Ascending aorta (tissue), 2 donors: ENCODE measurements around the gene COA6. TPM values are rescaled to one million over a fixed set of nuclear protein-coding genes. Genes with fewer than 3 reads are reported as not detected.
A peak's percentile ranks its signal among the peaks of the same experiment; 100 is the strongest.
"Not testable (repeated sequence)": the region's sequence is repeated elsewhere in the genome, so short reads cannot be mapped to it uniquely, and the experiment has no call there.

ENCODE experiments used
- DNase-seq, 2 donors: peaks; one replicate each; pipeline ENCODE4 v3.0.0-alpha.2; 2019; ENCODE audit warnings: low spot score in 2 of 2
- H3K27ac ChIP-seq, 2 donors: fragments of 200-600 bp; sonication (generic); one replicate each; pipeline ENCODE4 v1.5.1; 2016 to 2017; ENCODE audit warnings: mild to moderate bottlenecking in 1 of 2
- H3K27me3 ChIP-seq: fragments of 200-600 bp; sonication (generic); one replicate; pipeline ENCODE4 v1.5.1; 2017
- H3K36me3 ChIP-seq, 2 donors: fragments of 200-600 bp; sonication (generic); one replicate each; pipeline ENCODE4 v1.5.1; 2016
- H3K4me1 ChIP-seq, 2 donors: fragments of 200-600 bp; sonication (generic); one replicate each; pipeline ENCODE4 v1.5.1; 2016 to 2017; ENCODE audit warnings: mild to moderate bottlenecking in 1 of 2
- H3K4me3 ChIP-seq, 2 donors: fragments of 200-600 bp; sonication (generic); one replicate each; pipeline ENCODE4 v1.5.1; 2016 to 2017; ENCODE audit warnings: mild to moderate bottlenecking in 1 of 2
- H3K9me3 ChIP-seq, 2 donors: fragments of 200-600 bp; sonication (generic); one replicate each; pipeline ENCODE4 v1.5.1; 2016
- intact Hi-C: fragments of 100-400 bp; cut with DNase I; formaldehyde crosslinking; loops from one replicate; pipeline ENCODE4 v1.15.1; 2023
- total RNA-seq: library from RNA; depleted of rRNA; stranded (reverse); fragments of >200 nt; gene quantifications from one replicate; pipeline ENCODE4 v1.1.0, GENCODE V29; 2016
- TF ChIP-seq, protein P1 (sequence below), 3 experiments: fragments of 200-600 bp in 2 of 3; fragments of 450-650 bp in 1 of 3; sonication (generic) in 2 of 3; IDR thresholded peaks; one replicate each; pipeline ENCODE4 v1.5.1; 2016 to 2019; ENCODE audit warnings: antibody characterized with exemption in 3 of 3, mild to moderate bottlenecking in 1 of 3, moderate library complexity in 1 of 3

Gene COA6
- total RNA-seq, 1 donor from 2014 or later, result not detected

DNA sequence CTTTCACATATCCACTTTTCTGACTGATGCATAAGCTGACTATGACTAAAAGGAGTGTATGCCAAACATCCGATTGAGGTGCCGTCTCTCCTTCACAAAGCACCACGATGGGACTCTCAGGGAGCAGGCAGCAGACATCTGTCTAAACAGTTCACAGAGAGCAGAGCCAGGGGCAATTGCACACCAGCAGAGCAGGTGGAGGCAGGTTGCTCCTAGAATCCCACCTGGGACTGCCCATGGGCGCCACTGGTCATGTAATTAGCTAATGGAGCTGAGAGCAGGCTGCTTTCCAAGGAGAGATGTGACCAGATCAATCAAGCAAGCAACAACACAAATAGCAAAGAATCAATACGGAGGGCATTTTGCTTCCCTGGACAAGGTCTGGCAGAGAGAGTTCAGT lies 30.5 kb upstream of the COA6 start:
- Histone ChIP-seq H3K27ac (no peak overlapping the region), H3K36me3 (no peaks in the 10 kb centered on the region), H3K27me3 (no peaks in the 10 kb centered on the region), H3K4me3 (no peak overlapping the region), H3K9me3 (peaks cover 0 to 3% of the 10 kb centered on the region in 2 donors), H3K4me1 (no peaks in the 10 kb centered on the region)
- no peak for DNase-seq
- TF ChIP-seq, protein P1, sequence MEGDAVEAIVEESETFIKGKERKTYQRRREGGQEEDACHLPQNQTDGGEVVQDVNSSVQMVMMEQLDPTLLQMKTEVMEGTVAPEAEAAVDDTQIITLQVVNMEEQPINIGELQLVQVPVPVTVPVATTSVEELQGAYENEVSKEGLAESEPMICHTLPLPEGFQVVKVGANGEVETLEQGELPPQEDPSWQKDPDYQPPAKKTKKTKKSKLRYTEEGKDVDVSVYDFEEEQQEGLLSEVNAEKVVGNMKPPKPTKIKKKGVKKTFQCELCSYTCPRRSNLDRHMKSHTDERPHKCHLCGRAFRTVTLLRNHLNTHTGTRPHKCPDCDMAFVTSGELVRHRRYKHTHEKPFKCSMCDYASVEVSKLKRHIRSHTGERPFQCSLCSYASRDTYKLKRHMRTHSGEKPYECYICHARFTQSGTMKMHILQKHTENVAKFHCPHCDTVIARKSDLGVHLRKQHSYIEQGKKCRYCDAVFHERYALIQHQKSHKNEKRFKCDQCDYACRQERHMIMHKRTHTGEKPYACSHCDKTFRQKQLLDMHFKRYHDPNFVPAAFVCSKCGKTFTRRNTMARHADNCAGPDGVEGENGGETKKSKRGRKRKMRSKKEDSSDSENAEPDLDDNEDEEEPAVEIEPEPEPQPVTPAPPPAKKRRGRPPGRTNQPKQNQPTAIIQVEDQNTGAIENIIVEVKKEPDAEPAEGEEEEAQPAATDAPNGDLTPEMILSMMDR (IDR thresholded peaks at IDR 0.05), result no peak
- intact Hi-C loops, result no loop called here

- DNase-seq, result no peak
- TF ChIP-seq, protein P1 (IDR thresholded peaks at IDR 0.05), result no peak
- intact Hi-C loops, result no loop called here
- Histone ChIP-seq H3K27ac (no peak overlapping the region), H3K4me3 (no peak overlapping the region), H3K27me3 (no peaks in the 10 kb centered on the region), H3K4me1 (no peaks in the 10 kb centered on the region), H3K36me3 (no peaks in the 10 kb centered on the region), H3K9me3 (no peaks in the 10 kb centered on the region)
These were observed 28.0 kb upstream of the COA6 start for GRCh38 chr1:234345237-234345636.

- no peaks in the 10 kb centered on the region for H3K36me3 ChIP-seq
- TF ChIP-seq, protein P1 (IDR thresholded peaks at IDR 0.05), result no peak
- no peak overlapping the region for H3K4me3 ChIP-seq
- no peak for DNase-seq
- H3K9me3 ChIP-seq, result no peaks in the 10 kb centered on the region
- H3K4me1 ChIP-seq, result no peaks in the 10 kb centered on the region
- H3K27me3 ChIP-seq, result no peaks in the 10 kb centered on the region
- intact Hi-C loops, result no loop called here
- no peak overlapping the region for H3K27ac ChIP-seq
These were observed 24.3 kb upstream of the COA6 start for GRCh38 chr1:234348964-234349363.

DNA sequence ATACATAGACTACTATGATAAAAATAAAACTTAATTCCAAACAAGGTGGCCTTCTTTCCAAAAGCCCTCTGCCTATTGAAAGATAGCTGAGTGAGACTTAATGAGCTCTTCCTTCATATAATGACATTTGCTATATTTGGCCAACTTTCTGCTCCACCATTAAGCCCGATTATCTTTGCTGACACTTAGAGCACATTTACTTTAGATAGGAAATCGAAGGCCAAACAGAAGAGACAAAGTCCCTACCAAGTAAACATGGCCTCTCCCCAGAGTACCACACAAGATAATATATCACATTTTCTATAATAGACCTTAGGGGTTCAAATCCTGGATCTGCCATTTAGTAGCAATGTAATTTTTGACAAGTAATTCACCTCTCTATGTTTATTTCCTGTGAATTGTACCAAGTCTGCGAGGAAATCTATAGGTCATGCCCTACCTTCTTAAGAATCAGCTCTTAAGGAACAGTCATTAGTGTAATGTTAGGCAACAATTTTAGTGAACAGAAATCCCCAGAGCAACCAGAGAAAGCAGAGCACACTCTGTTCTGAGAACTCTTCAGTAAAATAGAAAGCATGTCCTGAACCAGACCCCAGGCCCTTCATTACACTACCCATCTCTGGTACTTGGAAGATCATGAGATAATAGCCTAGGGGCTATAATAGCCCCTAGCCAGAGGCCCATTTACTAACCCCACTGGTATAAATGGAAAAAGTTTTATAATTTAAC lies 17.3 kb upstream of the COA6 start:
- no peak overlapping the region for H3K27ac ChIP-seq
- no peak for DNase-seq
- intact Hi-C loops, result no loop called here
- H3K27me3 ChIP-seq, result no peaks in the 10 kb centered on the region
- H3K4me1 ChIP-seq, result no peaks in the 10 kb centered on the region
- TF ChIP-seq, protein P1 (IDR thresholded peaks at IDR 0.05), result no peak
- H3K9me3 ChIP-seq, result no peaks in the 10 kb centered on the region
- H3K4me3 ChIP-seq, result no peak overlapping the region
- H3K36me3 ChIP-seq, result no peaks in the 10 kb centered on the region

DNA sequence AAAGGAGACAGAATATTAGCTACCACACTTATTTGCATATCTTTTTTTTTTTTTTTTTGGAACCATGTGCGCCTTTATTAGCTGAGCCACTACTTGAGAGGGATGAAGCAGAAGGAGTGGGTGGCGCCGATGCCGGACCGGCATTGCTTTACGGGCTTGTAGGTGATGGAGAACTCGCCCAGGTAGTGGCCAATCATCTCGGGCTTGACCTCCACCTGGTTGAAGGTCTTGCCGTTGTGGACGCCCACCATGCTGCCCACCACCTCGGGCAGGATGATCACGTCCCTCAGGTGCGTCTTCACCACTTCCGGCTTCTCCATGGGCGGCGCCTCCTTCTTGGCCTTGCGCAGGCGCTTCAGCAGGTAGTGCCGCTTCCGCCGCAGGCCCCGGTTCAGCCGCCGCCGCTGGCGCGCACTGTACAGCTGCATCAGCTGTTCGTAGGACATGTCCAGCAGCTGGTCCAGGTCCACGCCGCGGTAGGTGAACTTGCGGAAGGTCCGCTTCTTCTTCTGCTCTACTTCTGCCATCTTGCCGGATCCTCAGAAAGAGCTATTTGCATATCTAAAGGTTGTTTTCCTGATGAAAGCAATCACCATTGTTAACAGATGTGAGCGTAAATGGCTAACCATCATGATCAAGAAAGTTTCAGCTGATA lies 16.5 kb upstream of the COA6 start:
- H3K36me3 ChIP-seq, H3K27me3 ChIP-seq, H3K27ac ChIP-seq, DNase-seq, H3K4me1 ChIP-seq, intact Hi-C loops, H3K9me3 ChIP-seq: not testable (repeated sequence)
- peak overlapping the region in 1 of 2 donors; percentile 41 for H3K4me3 ChIP-seq

GRCh38 chr1:234357831-234358230 lies 15.4 kb upstream of the COA6 start:
- H3K36me3 ChIP-seq, result no peaks in the 10 kb centered on the region
- intact Hi-C loops, result no loop called here

More at GRCh38 chr1:234357831-234358230, 15.4 kb upstream of the COA6 start:
- H3K27ac ChIP-seq, result no peak overlapping the region
- no peaks in the 10 kb centered on the region for H3K9me3 ChIP-seq
- H3K4me3 ChIP-seq, result no peak overlapping the region
- no peaks in the 10 kb centered on the region for H3K4me1 ChIP-seq
- DNase-seq, result no peak
- no peaks in the 10 kb centered on the region for H3K27me3 ChIP-seq
- TF ChIP-seq, protein P1 (IDR thresholded peaks at IDR 0.05), result no peak
